GM12874 (cell line): ENCODE data around the gene VAMP5.

Experiments used
- TF ChIP-seq, protein P1 (sequence below): IDR thresholded peaks from 2 replicates; pipeline ENCODE4 v1.5.1; 2011; ENCODE audit warnings: low read depth, mild to moderate bottlenecking, control low read depth, low read length, moderate library complexity; ENCODE audit not compliant: insufficient read depth

VAMP5 gene

DNA sequence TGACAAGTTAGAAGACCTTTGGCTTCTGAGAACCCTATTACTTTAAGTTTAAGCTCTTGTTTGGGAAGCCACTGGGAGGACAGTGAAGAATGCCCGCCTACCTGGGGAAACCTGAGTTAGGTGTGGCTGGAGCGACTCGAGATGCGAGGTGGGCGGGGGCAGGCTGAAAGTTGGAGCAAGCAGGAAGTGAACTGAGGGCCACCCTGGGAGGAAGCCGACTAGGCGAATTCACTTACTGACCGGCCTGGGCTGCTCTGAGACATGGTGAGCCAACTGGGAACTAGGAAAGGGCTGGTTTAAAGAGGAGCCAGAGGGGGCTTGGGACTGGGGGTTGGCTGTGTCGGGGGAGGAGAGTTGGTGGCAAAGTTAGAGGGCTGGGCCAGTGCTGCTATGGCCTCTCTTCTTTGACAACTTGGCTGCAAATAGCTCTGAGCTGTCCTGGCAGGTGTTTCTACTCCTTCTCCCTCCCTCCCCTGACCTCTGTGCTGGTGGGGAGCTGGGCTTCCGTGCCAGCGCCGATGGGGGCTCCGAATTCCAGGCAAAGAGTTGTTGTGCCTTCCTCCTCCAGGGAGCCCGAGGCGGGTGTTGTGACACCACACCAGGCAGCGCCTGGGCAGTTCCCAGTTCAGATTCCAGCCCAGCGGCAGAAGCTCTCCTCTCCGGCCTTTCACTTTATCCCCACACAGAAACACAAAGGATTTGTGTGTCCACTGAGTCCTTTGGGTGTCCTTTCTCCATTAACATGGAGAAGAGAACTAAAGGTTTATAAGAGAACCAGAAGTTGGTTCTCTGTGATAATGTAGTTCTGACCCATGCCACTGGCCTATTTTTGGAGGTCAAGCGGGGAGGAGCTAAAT is 6.6 kb upstream of the VAMP5 start, which contains the start of gene VAMP8:
Gene VAMP8 (plus strand): TSS at position 201 of the 857 bp plus-strand sequence. CDS start 61 bp downstream, at position 262.
- TF ChIP-seq, protein P1, sequence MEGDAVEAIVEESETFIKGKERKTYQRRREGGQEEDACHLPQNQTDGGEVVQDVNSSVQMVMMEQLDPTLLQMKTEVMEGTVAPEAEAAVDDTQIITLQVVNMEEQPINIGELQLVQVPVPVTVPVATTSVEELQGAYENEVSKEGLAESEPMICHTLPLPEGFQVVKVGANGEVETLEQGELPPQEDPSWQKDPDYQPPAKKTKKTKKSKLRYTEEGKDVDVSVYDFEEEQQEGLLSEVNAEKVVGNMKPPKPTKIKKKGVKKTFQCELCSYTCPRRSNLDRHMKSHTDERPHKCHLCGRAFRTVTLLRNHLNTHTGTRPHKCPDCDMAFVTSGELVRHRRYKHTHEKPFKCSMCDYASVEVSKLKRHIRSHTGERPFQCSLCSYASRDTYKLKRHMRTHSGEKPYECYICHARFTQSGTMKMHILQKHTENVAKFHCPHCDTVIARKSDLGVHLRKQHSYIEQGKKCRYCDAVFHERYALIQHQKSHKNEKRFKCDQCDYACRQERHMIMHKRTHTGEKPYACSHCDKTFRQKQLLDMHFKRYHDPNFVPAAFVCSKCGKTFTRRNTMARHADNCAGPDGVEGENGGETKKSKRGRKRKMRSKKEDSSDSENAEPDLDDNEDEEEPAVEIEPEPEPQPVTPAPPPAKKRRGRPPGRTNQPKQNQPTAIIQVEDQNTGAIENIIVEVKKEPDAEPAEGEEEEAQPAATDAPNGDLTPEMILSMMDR = no peak

DNA sequence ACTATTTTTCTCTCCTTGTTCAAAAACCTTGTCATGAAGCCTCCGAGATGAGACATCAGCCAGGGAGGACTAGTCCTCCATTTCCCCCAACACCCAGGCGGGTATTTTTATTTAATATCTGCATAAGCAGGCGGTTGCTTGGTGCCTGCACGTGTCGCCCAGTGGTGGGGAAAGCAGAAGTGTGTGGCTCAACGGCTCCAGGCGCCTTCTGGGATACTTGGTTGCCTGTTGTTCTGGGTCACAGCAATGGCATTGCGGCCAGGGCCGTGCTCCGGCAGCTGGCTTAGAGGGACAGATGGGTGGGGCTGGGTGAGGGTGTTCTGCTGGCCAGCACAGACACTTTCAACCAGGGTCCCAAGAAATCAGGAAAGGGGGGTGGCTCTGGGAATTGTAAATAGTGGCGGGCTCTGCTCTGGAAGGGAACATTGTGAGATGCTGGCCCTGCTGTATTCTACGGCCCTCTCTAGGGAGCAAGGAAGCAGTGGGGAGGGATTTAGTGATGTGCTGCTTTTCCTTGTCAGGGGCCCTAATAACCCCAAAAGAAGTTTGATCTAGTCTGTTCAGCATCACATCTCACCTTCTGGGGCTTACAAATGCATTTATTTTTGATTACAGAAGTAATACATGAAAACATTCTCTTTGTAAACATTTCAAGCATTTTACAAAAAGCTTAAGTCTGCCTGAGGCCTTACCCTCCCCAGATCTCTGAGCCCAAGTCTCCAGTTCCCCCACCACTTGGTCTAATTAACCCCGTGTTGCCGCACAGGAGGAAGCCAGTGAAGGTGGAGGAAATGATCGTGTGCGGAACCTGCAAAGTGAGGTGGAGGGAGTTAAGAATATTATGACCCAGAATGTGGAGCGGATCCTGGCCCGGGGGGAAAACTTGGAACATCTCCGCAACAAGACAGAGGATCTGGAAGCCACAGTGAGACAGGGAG is 5.7 kb upstream of the VAMP5 start:
- TF ChIP-seq, protein P1 = no peak

DNA sequence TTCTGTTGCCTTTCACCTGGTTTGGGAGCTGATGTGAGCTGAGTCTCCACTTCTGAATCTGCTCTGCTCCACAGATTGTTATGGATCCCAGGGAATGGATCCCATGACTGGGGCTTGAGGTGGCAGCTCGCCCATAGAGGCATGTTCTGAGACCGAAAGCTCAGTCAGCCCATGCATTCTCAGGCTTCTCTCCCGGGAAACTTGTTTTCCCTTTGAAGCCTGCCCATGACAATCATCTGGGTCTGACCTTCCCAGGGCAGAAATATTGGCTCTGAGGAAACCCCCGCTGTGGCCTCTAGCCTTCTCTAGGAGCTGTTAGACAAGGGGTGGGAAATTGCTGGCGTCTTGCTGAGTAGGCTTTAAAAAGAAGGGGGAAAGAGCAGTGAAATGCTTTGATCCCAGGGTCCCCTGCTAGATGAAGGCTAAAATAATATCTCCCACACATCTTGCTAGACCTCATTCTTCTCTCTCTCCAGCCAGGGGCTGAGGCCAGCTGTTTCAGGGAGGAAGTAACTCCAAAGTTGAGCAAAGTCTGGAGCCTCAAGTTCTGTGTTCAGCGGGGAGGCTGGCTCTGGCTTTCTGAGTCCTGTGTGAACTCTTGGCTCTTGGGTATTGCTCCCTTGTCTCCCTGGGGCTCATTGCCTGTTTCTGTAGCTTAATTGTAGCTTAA is 4.8 kb upstream of the VAMP5 start:
- TF ChIP-seq, protein P1 = no peak

DNA sequence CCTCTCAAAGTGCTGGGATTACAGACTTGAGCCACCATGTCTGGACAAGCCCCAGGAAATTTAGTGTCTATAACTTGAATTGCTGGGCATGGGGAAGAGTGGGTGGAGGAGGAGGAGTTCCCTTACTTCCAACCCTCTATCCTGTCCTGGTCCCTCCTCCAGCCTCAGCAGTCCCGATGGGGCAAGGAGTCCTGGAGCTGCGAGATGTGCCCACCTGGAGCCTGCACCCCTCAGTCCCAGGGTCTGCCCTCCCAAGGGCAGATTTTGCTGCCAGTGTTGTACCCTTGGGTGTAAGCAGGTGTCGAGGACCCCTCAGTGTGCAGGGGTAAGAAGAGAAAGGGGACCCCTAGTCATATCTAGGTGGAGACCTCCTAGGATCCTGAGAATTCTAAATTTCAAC is 4.0 kb upstream of the VAMP5 start:
- TF ChIP-seq, protein P1 = no peak

DNA sequence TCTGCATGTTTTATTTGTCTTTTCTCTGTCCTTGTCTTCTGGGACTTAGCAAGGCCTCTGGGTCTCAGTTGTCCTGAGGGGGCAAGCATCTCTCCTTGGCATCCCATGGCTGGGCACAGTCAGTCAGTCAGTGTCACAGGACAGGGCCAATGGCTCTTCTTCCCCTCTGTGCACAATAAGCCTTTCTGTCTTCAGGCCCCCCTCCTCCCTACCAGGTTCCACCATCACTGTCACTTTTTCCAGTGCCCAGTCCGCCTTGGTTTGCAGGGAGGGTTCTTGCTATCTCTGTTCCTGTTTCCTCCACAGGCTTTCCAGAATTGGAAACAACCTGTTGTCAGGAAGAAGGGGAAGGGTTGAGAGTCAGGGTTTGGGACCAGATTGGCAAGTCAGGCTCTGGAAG is 1.7 kb upstream of the VAMP5 start:
- TF ChIP-seq, protein P1 = no peak

DNA sequence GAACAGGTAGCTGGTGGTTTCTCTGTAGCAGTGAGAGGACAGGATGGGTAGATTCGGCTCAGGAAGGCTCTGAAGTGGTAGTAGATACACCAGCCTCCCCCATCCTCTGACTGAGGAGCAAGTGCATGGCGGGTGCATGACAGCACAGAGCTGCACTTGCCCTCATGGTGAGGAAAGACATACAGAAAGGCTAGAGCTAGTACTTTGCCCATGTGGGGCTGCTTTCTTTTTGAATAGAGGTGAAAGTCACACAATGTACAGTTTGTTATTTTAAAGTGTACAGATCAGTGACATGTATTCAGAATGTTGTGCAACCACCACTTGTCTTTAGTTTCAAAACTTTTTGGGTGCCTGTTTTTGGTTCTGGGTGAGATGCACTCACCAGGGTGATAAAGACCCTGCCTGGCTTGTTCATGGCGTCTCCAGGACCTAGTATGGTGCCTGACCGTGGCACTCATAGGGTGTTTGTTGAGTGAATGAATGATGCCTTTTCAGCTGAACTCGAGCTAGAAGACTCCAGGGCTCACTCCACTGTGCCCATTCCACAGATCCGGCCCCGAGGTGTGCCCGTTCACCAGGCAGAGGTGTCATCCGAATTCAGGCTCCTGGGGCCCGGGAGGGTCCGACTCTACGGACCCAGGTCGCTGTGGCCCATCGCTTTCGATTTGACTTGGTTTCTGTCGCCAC is 421 bp upstream of the VAMP5 start:
- TF ChIP-seq, protein P1 = no peak
